ENCODE results near the gene MRPL12.

GRCh38 chr17:81690066-81690465, 13.1 kb upstream of the MRPL12 start:
- TF ChIP-seq CTCF (IDR thresholded peaks at IDR 0.05; ENCODE audit: insufficient read depth, low read length) (no peak), REST (IDR thresholded peaks at IDR 0.05; ENCODE audit: insufficient replicate concordance, low read depth) (no peak), POLR2AphosphoS5 (IDR thresholded peaks at IDR 0.05; ENCODE audit: low read depth) (no peak), GABPA (IDR thresholded peaks at IDR 0.05; ENCODE audit: low read depth) (no peak)

Data from HL-60 (cell line).